Stimulated activated CD4-positive, alpha-beta T cell treated with anti-CD3 and anti-CD28 coated beads, TNF-alpha, amount 100 ng/mL, for 48 hours (primary cell): ENCODE results near the gene JMY.
"Not testable (repeated sequence)": the region's sequence is repeated elsewhere in the genome, so short reads cannot be mapped to it uniquely, and the experiment has no call there.

Experiments
- DNase-seq, 3 donors: peaks; one replicate each; pipeline ENCODE4 v3.0.0-alpha.2; 2020; ENCODE audit warnings: low read depth in 3 of 3

Gene JMY

DNA sequence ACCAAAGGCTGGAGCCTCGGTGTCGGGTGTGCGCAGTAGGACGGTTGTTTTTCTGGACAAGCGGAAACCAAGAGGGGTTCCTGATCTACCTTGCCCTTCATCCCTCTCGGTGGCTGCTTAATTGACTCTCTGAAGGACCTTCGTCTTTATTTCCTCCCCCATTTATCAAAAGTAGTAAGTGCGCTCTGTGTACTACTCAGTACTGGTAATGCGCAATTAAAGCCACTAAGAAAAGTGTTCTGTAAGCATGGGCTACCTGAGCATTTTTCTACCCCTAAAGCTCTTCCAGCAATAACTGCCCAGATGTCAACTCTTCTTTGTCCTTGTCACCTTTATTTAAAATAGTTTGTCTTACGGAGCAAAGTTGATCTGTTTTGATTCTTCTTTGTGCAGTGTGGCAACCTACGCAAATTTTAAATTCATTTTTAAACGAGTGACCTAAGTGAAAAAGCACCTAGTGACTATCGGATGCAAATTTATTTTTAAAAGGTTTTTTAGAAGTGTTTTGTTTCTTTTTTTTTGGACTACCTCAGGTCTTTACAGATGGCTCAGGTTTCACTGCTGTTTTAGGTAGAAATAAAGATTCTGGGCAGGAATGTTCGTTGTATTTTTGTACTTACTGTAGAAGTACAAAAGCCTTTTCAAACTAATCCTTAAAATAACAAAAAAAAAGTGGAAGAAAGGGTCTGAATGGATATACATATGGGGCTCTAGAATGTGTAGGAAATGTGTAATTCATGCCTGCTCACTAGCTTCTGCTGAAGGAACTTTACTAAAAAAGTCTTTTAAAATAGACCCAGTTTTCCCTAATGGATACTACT, 2.0 kb downstream of the JMY start:
- DNase-seq, result no peak

GRCh38 chr5:79240561-79240960, 4.6 kb downstream of the JMY start:
- DNase-seq, result no peak

- DNase-seq, result no peak
Measured at GRCh38 chr5:79241535-79241979, 5.6 kb downstream of the JMY start.

GRCh38 chr5:79242242-79243039, 6.5 kb downstream of the JMY start:
- DNase-seq, result no peak

DNA sequence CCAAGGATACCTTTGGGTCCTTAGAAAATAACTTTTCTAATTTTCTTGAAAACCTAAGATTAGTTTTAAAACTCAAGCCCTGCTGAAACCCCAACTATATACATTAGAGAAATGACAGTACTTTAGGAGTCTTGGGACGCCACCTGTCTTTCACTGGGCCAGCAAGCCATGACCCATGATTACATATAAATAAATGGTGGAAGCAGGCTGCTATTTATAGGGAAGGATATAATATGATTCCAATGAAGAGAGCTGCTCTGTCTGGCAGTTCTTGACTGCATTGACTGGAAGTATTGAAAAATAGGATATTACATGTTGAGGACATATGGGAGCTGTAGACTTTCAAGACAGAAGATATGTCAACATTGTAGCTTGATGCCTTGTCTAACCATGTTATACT, 7.3 kb downstream of the JMY start:
- DNase-seq, result no peak

- not testable (repeated sequence) for DNase-seq
Measured at GRCh38 chr5:79254067-79254466, 18.1 kb downstream of the JMY start.

- DNase-seq, result peak in 1 of 3 donors; percentile 9
Measured at GRCh38 chr5:79255786-79256557, 20.0 kb downstream of the JMY start.

- DNase-seq, result no peak
Measured at GRCh38 chr5:79256563-79256962, 20.6 kb downstream of the JMY start.

- no peak for DNase-seq
Measured at GRCh38 chr5:79257314-79257713, 21.4 kb downstream of the JMY start.

DNA sequence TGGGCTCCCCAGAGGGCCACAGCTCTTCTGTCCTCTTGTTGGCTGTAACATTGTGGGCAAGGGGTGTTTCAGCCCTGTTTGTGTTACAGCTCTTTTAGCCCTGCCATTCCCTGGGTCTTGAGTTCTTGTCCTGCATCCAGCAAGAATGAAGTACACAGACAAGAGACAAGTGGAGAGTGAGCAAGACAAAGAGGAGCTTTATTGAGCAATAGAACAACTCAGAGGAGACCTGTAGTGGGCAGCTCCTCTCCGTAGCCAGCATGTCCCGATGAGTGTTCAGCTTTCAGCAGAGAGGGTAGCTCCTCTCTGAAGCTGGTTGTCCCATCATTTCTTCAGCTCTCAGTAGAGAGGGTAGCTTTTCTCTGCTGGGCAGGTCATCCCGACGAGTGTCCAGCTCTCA, 22.9 kb downstream of the JMY start:
- DNase-seq, result no peak

DNA sequence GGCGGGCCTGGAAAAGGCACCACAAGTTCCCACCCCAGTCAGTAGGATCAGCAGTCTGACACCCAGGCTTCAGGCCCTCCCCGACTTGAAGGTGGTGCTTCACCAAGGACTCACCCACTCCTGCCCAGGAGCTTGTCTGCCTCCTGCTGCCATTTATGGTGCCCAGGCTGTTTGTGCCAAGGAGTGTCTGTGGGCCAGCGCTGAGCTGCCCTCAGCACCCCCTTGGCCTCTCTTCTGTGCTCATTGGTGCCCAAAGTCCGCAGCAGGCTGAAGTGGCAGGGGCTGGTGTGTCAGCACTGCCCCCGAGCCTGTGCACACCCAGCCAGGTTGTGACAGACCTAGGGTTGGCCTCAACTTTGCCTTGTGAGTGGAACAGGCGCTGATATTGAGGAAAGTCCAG, 23.5 kb downstream of the JMY start:
- DNase-seq, result no peak

- DNase-seq, result no peak
Measured at GRCh38 chr5:79259810-79260209, 23.9 kb downstream of the JMY start.

- DNase-seq, result no peak
Measured at GRCh38 chr5:79261897-79262296, 26.0 kb downstream of the JMY start.

DNA sequence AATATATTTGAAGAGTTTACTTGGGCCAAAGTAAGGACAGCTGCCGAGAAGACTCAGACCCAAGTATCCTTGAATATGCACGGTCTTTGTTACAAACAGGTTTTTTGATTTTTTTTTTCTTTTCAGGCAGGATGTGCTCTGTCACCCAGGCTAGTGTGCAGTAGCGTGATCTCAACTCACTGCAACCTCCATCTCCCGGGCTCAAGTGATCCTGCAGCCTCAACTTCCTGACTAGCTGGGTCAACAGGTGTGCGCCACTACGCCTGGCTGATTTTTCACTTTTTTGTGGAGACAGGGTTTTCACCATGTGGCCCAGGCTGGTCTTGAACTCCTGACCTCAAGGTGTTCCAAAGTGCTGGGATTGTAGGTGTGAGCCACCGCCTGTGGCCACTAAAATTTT, 27.4 kb downstream of the JMY start:
- no peak for DNase-seq

- DNase-seq, result no peak
Measured at GRCh38 chr5:79267180-79267579, 31.2 kb downstream of the JMY start.

DNA sequence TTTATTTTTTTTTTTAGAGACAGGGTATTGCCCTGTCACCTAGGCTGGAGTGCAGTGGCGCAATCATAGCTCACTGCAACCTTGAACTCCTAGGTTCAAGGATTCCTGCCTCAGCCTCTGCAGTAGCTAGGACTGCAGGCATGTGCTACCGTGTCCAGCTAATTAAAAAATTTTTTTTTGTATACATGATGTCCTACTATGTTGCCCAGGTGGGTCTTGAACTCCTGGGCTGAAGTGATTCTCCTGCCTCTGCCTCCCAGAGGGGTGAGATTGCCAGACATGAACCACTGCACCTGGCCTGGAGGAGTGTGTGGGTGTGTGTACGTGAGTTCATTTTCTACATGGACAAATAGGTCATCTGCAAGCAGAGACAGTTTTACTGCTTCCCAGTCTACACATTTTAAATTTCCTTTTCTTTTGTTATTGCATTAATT, 33.8 kb downstream of the JMY start:
- no peak for DNase-seq

DNA sequence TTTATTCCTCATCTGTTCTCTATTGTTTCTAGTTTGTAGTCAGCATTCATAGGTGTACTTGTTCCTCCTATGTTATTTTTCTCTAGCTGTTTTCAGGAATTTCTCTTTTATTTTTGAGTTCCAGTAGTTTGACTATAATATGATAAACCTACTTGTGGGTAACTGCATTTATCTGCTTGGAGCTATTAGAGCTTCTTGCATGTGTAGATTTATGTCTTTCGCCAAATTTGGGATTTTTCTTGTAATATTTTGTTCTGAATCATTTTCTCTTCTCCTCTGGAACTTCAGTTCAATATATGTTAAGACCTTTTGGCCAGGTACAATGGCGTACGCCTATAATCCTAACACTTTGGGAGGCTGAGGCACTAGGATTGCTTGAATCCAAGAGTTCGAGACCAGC, 37.4 kb downstream of the JMY start:
- no peak for DNase-seq

GRCh38 chr5:79284846-79285245, 48.9 kb downstream of the JMY start:
- DNase-seq, result no peak

GRCh38 chr5:79285285-79285684, 49.4 kb downstream of the JMY start:
- no peak for DNase-seq

GRCh38 chr5:79285833-79286232, 49.9 kb downstream of the JMY start:
- DNase-seq, result no peak

- DNase-seq, result no peak
Measured at GRCh38 chr5:79287380-79287779, 51.4 kb downstream of the JMY start.

GRCh38 chr5:79287907-79288306, 52.0 kb downstream of the JMY start:
- DNase-seq, result no peak
